CD14-positive monocyte (primary cell): ENCODE data around the gene RETREG3. TPM values are rescaled to one million over a fixed set of nuclear protein-coding genes. Genes with fewer than 3 reads are reported as not detected.

ENCODE experiments used
- DNase-seq, 3 donors: peaks; one replicate each; pipeline ENCODE4 v3.0.0-alpha.2; 2011 to 2022
- H2AFZ ChIP-seq: 2 replicates; pipeline ENCODE4 v1.6.0; 2012; ENCODE audit warnings: mild to moderate bottlenecking, low read depth, low read length, inconsistent platforms; ENCODE audit not compliant: insufficient read depth, poor library complexity, severe bottlenecking
- H3K27ac ChIP-seq, 2 donors: 1 replicate in 1 of 2; 2 replicates in 1 of 2; pipeline ENCODE4 v1.5.1; 2012 to 2013; ENCODE audit warnings: low read length in 2 of 2, control low read depth in 1 of 2, inconsistent platforms in 1 of 2, low read depth in 1 of 2, mild to moderate bottlenecking in 1 of 2
- H3K27me3 ChIP-seq, 2 donors: one replicate each; pipeline versions ENCODE4 v1.6.0 to v1.6.1; 2011 to 2013; ENCODE audit warnings: low read length in 2 of 2; ENCODE audit not compliant: control insufficient read depth in 2 of 2, insufficient read depth in 2 of 2
- H3K36me3 ChIP-seq, 2 donors: replicated peaks in 1 of 2; 1 replicate in 1 of 2; 2 replicates in 1 of 2; pipeline versions ENCODE4 v1.5.1 to v1.6.1; 2012 to 2013; ENCODE audit warnings: low read length in 2 of 2, control low read depth in 1 of 2, inconsistent platforms in 1 of 2, mild to moderate bottlenecking in 1 of 2; ENCODE audit not compliant: insufficient read depth in 2 of 2, control insufficient read depth in 1 of 2
- H3K4me1 ChIP-seq, 2 donors: 1 replicate in 1 of 2; 2 replicates in 1 of 2; pipeline versions ENCODE4 v1.5.1 to v1.6.1; 2012 to 2013; ENCODE audit warnings: low read length in 2 of 2, control low read depth in 1 of 2, inconsistent platforms in 1 of 2, mild to moderate bottlenecking in 1 of 2, moderate library complexity in 1 of 2; ENCODE audit not compliant: insufficient read depth in 2 of 2, control insufficient read depth in 1 of 2
- H3K4me2 ChIP-seq: replicated peaks from 2 replicates; pipeline ENCODE3; 2012; ENCODE audit warnings: low read length, moderate library complexity, mild to moderate bottlenecking; ENCODE audit not compliant: poor library complexity, severe bottlenecking; ENCODE audit errors: extremely low read depth
- H3K4me3 ChIP-seq, 3 experiments: fragments of 200-600 bp in 1 of 3; sonication (generic) in 1 of 3; replicated peaks in 1 of 3; 1 replicate in 2 of 3; 2 replicates in 1 of 3; pipeline ENCODE4 v1.5.1; 2011 to 2013; ENCODE audit warnings: low read length in 3 of 3, mild to moderate bottlenecking in 3 of 3, control low read depth in 2 of 3, low read depth in 2 of 3, inconsistent platforms in 1 of 3, moderate library complexity in 1 of 3
- H3K79me2 ChIP-seq: 2 replicates; pipeline ENCODE4 v1.6.0; 2012; ENCODE audit warnings: mild to moderate bottlenecking, control low read depth, inconsistent platforms, low read length, moderate library complexity; ENCODE audit not compliant: insufficient read depth
- H3K9ac ChIP-seq: 2 replicates; pipeline ENCODE4 v1.6.0; 2017; ENCODE audit warnings: low read length, mild to moderate bottlenecking; ENCODE audit not compliant: insufficient read depth, poor library complexity, severe bottlenecking
- H3K9me3 ChIP-seq, 2 donors: replicated peaks in 1 of 2; 1 replicate in 1 of 2; 2 replicates in 1 of 2; pipeline versions ENCODE4 v1.5.1 to v1.6.1; 2012 to 2013; ENCODE audit warnings: low read length in 2 of 2, control low read depth in 1 of 2; ENCODE audit not compliant: control insufficient read depth in 1 of 2, insufficient read depth in 1 of 2
- H4K20me1 ChIP-seq: 2 replicates; pipeline ENCODE4 v1.6.0; 2012; ENCODE audit warnings: mild to moderate bottlenecking, low read length, control low read depth, moderate library complexity; ENCODE audit not compliant: insufficient read depth
- H3K27ac Mint-ChIP-seq, 7 donors: one replicate each; pipeline ENCODE4 v1.8.0; 2020; ENCODE audit warnings: mild to moderate bottlenecking in 7 of 7, mixed read lengths in 7 of 7, moderate library complexity in 6 of 7, inconsistent platforms in 2 of 7
- H3K27me3 Mint-ChIP-seq, 3 donors: one replicate each; pipeline ENCODE4 v1.8.0; 2021 to 2022; ENCODE audit warnings: low read depth in 3 of 3, mild to moderate bottlenecking in 3 of 3, mixed read lengths in 3 of 3, moderate library complexity in 3 of 3, inconsistent platforms in 1 of 3
- H3K36me3 Mint-ChIP-seq, 2 donors: one replicate each; pipeline ENCODE4 v1.8.0; 2020; ENCODE audit warnings: mixed read lengths in 2 of 2, inconsistent platforms in 1 of 2, mild to moderate bottlenecking in 1 of 2
- H3K4me1 Mint-ChIP-seq: one replicate; pipeline ENCODE4 v1.8.0; 2020; ENCODE audit warnings: mild to moderate bottlenecking, mixed read lengths
- H3K4me3 Mint-ChIP-seq, 2 donors: one replicate each; pipeline ENCODE4 v1.8.0; 2020; ENCODE audit warnings: mild to moderate bottlenecking in 2 of 2, mixed read lengths in 2 of 2, moderate library complexity in 1 of 2
- H3K9me3 Mint-ChIP-seq, 7 donors: one replicate each; pipeline ENCODE4 v1.8.0; 2020 to 2022; ENCODE audit warnings: mixed read lengths in 7 of 7, mild to moderate bottlenecking in 6 of 7, moderate library complexity in 6 of 7, inconsistent platforms in 2 of 7
- CTCF ChIP-seq: fragments of 200-600 bp; IDR thresholded peaks from one replicate; pipeline ENCODE4 v1.8.0; 2022; ENCODE audit warnings: antibody characterized with exemption, mild to moderate bottlenecking
- WGBS: methylation state at CpG from one replicate; pipeline ENCODE4 v1.1.5; 2013; ENCODE audit warnings: missing lambda C conversion rate; ENCODE audit not compliant: insufficient coverage; 5-methylcytosine and 5-hydroxymethylcytosine counted together
- intact Hi-C, 2 donors: fragments of 100-400 bp; cut with micrococcal nuclease; formaldehyde crosslinking; loops; one replicate each; pipeline versions ENCODE4 v1.15.0 to v1.15.1; 2023
- polyA plus RNA-seq, 3 donors: library from polyadenylated mRNA; depleted of rRNA in 1 of 3; unstranded in 2 of 3; stranded (reverse) in 1 of 3; fragments of 300-500 nt in 2 of 3; fragments of >200 nt in 1 of 3; fragmentation: Illumina TruSeq in 2 of 3; gene quantifications; 1 replicate in 2 of 3; 2 replicates in 1 of 3; pipeline ENCODE4 v1.2.3, GENCODE V29; 2012 to 2021

The RETREG3 gene
- polyA plus RNA-seq, 3 donors = 34.0 to 69.9 (median 69.9) TPM

GRCh38 chr17:42642336-42642735 lies 33.2 kb upstream of the RETREG3 start:
- 71% methylated on average over 2 of the region's 2 CpGs for WGBS
- H3K9me3 Mint-ChIP-seq = no peaks in the 10 kb centered on the region
- Histone ChIP-seq H3K9me3 (no peaks in the 10 kb centered on the region), H3K4me3 (no peak overlapping the region), H4K20me1 (no peaks in the 10 kb centered on the region), H2AFZ (no peak overlapping the region), H3K79me2 (no peaks in the 10 kb centered on the region), H3K4me1 (no peaks in the 10 kb centered on the region), H3K4me2 (no peak overlapping the region), H3K27me3 (no peaks in the 10 kb centered on the region), H3K9ac (no peak overlapping the region), H3K36me3 (no peaks in the 10 kb centered on the region), H3K27ac (no peak overlapping the region)
- no peak overlapping the region for H3K27ac Mint-ChIP-seq
- no peak for DNase-seq
- TF ChIP-seq CTCF = no peak
- peaks cover 4% of the 10 kb centered on the region for H3K4me1 Mint-ChIP-seq
- peak overlapping the region; percentile 26 to 38 for H3K4me3 Mint-ChIP-seq
- intact Hi-C loops = no loop called here
- peaks cover 8 to 17% (median 9%) of the 10 kb centered on the region in 3 donors for H3K27me3 Mint-ChIP-seq
- no peaks in the 10 kb centered on the region for H3K36me3 Mint-ChIP-seq

- Histone ChIP-seq H3K4me2 (no peak overlapping the region), H3K9ac (no peak overlapping the region), H3K36me3 (no peaks in the 10 kb centered on the region), H3K27me3 (no peaks in the 10 kb centered on the region), H3K27ac (no peak overlapping the region), H3K4me1 (no peaks in the 10 kb centered on the region), H3K4me3 (no peak overlapping the region), H3K9me3 (no peaks in the 10 kb centered on the region), H2AFZ (no peak overlapping the region), H4K20me1 (no peaks in the 10 kb centered on the region), H3K79me2 (no peaks in the 10 kb centered on the region)
- no peak for DNase-seq
- Mint-ChIP-seq H3K36me3 (no peaks in the 10 kb centered on the region), H3K27me3 (peaks cover 7 to 16% (median 9%) of the 10 kb centered on the region in 3 donors), H3K4me3 (no peak overlapping the region), H3K4me1 (peaks cover 2% of the 10 kb centered on the region), H3K27ac (no peak overlapping the region), H3K9me3 (peaks cover 0 to 4% (median 0%) of the 10 kb centered on the region in 7 donors)
- 95% methylated on average over 2 of the region's 4 CpGs for WGBS
- TF ChIP-seq CTCF = no peak
- intact Hi-C loops = no loop called here
Observed at GRCh38 chr17:42640121-42640520, 30.9 kb upstream of the RETREG3 start.
